OCI-LY7 (cell line): Measurements from ENCODE around the gene FOXF1. TPM values are rescaled to one million over a fixed set of nuclear protein-coding genes. Genes with fewer than 3 reads are reported as not detected.

Experiments used
- BruUV-seq: library from RNA; stranded (reverse); fragments of 400-500 nt; replicated peaks from 2 replicates; lab custom pipeline; 2021; lab: Mats Ljungman, UMichigan
- CTCF ChIA-PET: fragments of 300-600 bp; sonication (Branson Sonifier 250); formaldehyde crosslinking; loops from one replicate; lab custom pipeline; 2022; ENCODE audit warnings: antibody characterized with exemption; ENCODE audit not compliant: unreplicated experiment; lab: Charles Lee
- POLR2A ChIA-PET: fragments of 300-600 bp; sonication (Branson Sonifier 250); formaldehyde crosslinking; loops from one replicate; lab custom pipeline; 2022; ENCODE audit warnings: antibody characterized with exemption; lab: Charles Lee
- DNase-seq: peaks from one replicate; pipeline ENCODE4 v3.0.0-alpha.2; 2015; ENCODE audit warnings: low spot score
- H2AFZ ChIP-seq: fragments of 200-600 bp; sonication (generic), shearing (Covaris generic); 2 replicates; pipeline ENCODE4 v1.6.1; 2014; ENCODE audit warnings: mild to moderate bottlenecking, antibody characterized with exemption, low read length, moderate library complexity
- H3K27ac ChIP-seq: fragments of 200-600 bp; sonication (generic); 2 replicates; pipeline ENCODE4 v1.5.1; 2014; ENCODE audit warnings: mixed run types, low read depth, mild to moderate bottlenecking, moderate library complexity, low read length, inconsistent platforms; ENCODE audit not compliant: poor library complexity, severe bottlenecking
- H3K36me3 ChIP-seq: fragments of 200-600 bp; sonication (generic); 2 replicates; pipeline ENCODE4 v1.6.1; 2014; ENCODE audit warnings: mild to moderate bottlenecking, antibody characterized with exemption, low read length, moderate library complexity, mixed read lengths; ENCODE audit not compliant: insufficient read depth
- H3K4me1 ChIP-seq: fragments of 200-600 bp; sonication (generic); 2 replicates; pipeline ENCODE4 v1.5.1; 2014; ENCODE audit warnings: mild to moderate bottlenecking, low read length; ENCODE audit not compliant: insufficient read depth, poor library complexity, severe bottlenecking
- H3K4me2 ChIP-seq: fragments of 200-600 bp; sonication (generic); 2 replicates; pipeline ENCODE4 v1.6.1; 2014; ENCODE audit warnings: mild to moderate bottlenecking, low read length
- H3K4me3 ChIP-seq: fragments of 200-600 bp; sonication (generic); 2 replicates; pipeline ENCODE4 v1.5.1; 2014; ENCODE audit warnings: mild to moderate bottlenecking, low read depth, low read length; ENCODE audit not compliant: poor library complexity, severe bottlenecking
- H3K79me2 ChIP-seq: fragments of 200-600 bp; sonication (generic); 2 replicates; pipeline ENCODE4 v1.6.1; 2016; ENCODE audit warnings: low read depth, mild to moderate bottlenecking, low read length, moderate library complexity, mixed read lengths; ENCODE audit not compliant: insufficient read depth
- H3K9me2 ChIP-seq: fragments of 200-600 bp; sonication (generic); 2 replicates; pipeline ENCODE4 v1.6.1; 2016; ENCODE audit warnings: mild to moderate bottlenecking, low read length, mixed read lengths; ENCODE audit not compliant: insufficient read depth
- H3K9me3 ChIP-seq: fragments of 200-600 bp; sonication (generic); 2 replicates; pipeline ENCODE4 v1.6.1; 2014; ENCODE audit warnings: mild to moderate bottlenecking, mixed run types, low read length, mixed read lengths
- H4K20me1 ChIP-seq: fragments of 200-600 bp; sonication (generic); 2 replicates; pipeline ENCODE4 v1.6.1; 2014; ENCODE audit warnings: mild to moderate bottlenecking, antibody characterized with exemption, low read length, moderate library complexity, mixed read lengths; ENCODE audit not compliant: insufficient read depth
- EZH2phosphoT487 ChIP-seq: fragments of 200-600 bp; sonication (generic); IDR thresholded peaks from 2 replicates; pipeline ENCODE4 v1.6.1; 2018; ENCODE audit warnings: low read depth, borderline replicate concordance, mild to moderate bottlenecking, mixed run types, antibody characterized with exemption, low read length, moderate library complexity, mixed read lengths
- intact Hi-C: fragments of 100-400 bp; cut with micrococcal nuclease; formaldehyde crosslinking; loops from one replicate; pipeline ENCODE4 v1.10.0; 2022; ENCODE audit not compliant: unreplicated experiment
- total RNA-seq, 2 experiments: library from RNA; depleted of rRNA in 1 of 2; stranded (reverse); fragments of >200 nt in 1 of 2; shearing (Covaris generic) in 1 of 2; gene quantifications; 2 replicates each; pipeline ENCODE4 v1.2.3, GENCODE V29; 2014 to 2022
- TF ChIP-seq, protein P1 (sequence below): fragments of 200-600 bp; sonication (generic); conservative IDR thresholded peaks from 2 replicates; pipeline ENCODE4 v1.5.1; 2014; ENCODE audit warnings: mild to moderate bottlenecking, antibody characterized with exemption, low read length, moderate library complexity, mixed read lengths

Gene FOXF1
- total RNA-seq, 2 experiments from 2014 or later: not detected

DNA sequence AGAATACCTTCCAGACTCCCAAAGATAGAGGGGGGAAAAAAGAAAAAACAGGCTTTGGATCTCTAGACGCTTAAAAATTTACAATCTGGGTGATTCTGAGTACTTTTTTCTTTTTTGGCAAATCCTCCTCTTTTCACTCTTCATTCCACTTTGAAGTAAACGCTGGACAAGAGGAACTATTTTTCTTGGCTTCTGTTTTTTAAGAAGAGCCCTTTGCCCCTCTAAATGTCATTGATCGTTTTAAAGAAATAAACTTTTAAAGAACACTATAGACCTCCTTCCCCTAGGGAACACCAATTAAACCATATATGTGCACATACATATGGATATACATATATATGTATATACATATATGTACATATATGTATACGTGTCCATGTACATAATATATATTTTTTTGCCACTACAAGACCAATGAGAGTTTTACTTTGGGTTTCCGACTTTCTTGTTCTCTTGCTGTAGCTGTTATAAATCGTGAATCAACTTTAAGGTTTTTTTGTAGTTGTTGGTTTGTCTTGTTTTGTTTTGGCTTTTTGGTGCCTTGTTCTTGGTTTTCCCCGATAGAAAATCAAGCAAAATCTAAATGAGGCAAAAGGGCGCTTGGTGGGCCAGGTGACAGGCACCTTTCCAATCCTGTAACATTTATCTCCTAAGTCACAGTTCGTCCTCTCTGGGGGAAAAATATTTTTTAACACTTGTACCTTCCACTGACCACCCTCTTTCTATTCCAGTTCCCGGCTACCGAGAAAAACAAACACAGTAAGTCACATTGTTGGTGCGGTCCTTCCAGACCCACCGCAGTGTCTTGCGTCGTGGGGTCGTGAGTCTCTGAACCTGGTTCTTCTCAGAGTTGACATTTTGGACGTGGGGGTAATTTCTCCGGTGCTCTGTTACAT, 4.4 kb downstream of the FOXF1 start:
- ChIA-PET CTCF (no interaction called here), POLR2A (no interaction called here)
- no peak overlapping the region for H3K4me3 ChIP-seq
- TF ChIP-seq, protein P1, sequence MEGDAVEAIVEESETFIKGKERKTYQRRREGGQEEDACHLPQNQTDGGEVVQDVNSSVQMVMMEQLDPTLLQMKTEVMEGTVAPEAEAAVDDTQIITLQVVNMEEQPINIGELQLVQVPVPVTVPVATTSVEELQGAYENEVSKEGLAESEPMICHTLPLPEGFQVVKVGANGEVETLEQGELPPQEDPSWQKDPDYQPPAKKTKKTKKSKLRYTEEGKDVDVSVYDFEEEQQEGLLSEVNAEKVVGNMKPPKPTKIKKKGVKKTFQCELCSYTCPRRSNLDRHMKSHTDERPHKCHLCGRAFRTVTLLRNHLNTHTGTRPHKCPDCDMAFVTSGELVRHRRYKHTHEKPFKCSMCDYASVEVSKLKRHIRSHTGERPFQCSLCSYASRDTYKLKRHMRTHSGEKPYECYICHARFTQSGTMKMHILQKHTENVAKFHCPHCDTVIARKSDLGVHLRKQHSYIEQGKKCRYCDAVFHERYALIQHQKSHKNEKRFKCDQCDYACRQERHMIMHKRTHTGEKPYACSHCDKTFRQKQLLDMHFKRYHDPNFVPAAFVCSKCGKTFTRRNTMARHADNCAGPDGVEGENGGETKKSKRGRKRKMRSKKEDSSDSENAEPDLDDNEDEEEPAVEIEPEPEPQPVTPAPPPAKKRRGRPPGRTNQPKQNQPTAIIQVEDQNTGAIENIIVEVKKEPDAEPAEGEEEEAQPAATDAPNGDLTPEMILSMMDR: no peak
- no peak for TF ChIP-seq EZH2phosphoT487
- H3K4me1 ChIP-seq: no peaks in the 10 kb centered on the region
- no TSS peak for BruUV-seq
- H3K4me2 ChIP-seq: no peak overlapping the region
- no peak overlapping the region for H2AFZ ChIP-seq
- H4K20me1 ChIP-seq: no peaks in the 10 kb centered on the region
- no peaks in the 10 kb centered on the region for H3K79me2 ChIP-seq
- intact Hi-C loops: no loop called here
- H3K27ac ChIP-seq: no peak overlapping the region
- DNase-seq: no peak
- H3K9me2 ChIP-seq: no peaks in the 10 kb centered on the region
- H3K36me3 ChIP-seq: no peaks in the 10 kb centered on the region
- no peaks in the 10 kb centered on the region for H3K9me3 ChIP-seq

DNA sequence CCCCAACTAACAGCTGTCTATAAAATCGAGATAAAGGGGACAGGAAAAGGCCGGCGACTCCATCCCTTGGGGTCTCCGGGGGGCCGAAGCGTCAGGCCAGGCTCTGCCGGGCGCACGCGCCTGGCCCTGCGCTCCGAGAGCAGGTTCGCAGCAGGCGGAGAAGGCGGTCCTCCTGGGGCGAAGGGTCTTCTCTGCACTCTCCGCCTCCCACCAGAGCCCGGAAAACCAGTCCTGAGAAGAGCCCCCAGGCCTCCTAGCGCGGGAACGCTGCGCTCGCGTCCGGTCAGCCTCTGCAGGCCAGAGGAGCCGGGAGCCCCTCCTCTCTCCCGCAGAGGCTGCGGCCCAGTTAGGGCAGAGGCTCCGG, 5.1 kb downstream of the FOXF1 start:
- H3K4me1 ChIP-seq: no peaks in the 10 kb centered on the region
- CTCF ChIA-PET: no interaction called here
- no peaks in the 10 kb centered on the region for H4K20me1 ChIP-seq
- no peak overlapping the region for H3K4me2 ChIP-seq
- H2AFZ ChIP-seq: no peak overlapping the region
- no peak overlapping the region for H3K27ac ChIP-seq
- no peaks in the 10 kb centered on the region for H3K9me3 ChIP-seq
- TF ChIP-seq EZH2phosphoT487: no peak
- TF ChIP-seq, protein P1: no peak
- intact Hi-C loops: no loop called here
- BruUV-seq: no TSS peak
- H3K79me2 ChIP-seq: no peaks in the 10 kb centered on the region
- H3K4me3 ChIP-seq: no peak overlapping the region
- POLR2A ChIA-PET: no interaction called here
- no peaks in the 10 kb centered on the region for H3K9me2 ChIP-seq
- DNase-seq: no peak
- no peaks in the 10 kb centered on the region for H3K36me3 ChIP-seq
